Measurements from ENCODE around the gene MRGPRX3. TPM values are rescaled to one million over a fixed set of nuclear protein-coding genes. Genes with fewer than 3 reads are reported as not detected.
A peak's percentile ranks its signal among the peaks of the same experiment; 100 is the strongest.

Gene MRGPRX3

DNA sequence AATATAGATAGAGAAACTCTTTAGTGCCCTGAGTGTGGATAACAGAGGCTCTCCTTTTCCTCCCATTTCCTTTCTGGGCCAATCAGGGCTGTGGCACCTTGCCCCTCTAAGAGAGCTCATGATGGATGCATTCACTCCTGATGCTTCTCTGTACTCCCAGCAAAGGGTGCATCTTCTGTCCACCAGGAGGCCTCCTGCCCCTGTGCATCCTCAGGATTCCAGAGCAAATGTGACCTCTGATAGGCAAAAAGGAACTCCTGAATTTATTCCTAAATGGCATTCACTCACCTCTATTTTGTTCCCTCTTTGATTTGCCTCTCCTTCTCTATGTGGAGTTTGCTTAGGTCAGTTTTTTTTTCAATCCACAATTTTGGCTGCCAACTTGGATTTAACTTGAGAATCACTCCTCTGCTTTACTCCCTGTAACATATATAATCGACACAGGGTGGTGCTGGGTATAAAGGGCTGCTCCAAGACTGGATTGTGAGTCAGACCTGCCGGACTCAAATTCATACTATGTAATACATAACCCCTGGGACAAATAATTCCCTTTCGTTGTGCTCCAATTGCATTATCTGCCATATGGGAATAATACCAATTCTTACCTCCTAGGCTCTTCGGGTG, 39.1 kb downstream of the MRGPRX3 start:
- no CpG with 5 or more reads among the region's 4 CpGs for WGBS (ENCODE audit: extremely low coverage, insufficient coverage, low lambda C conversion rate)
- Histone ChIP-seq H3K56ac (ENCODE audit: low read length) (no peak overlapping the region), H2AK5ac (ENCODE audit: low read length) (no peak overlapping the region), H3K27ac (ENCODE audit: low read depth, low read length) (no peak overlapping the region), H2BK15ac (replicated peaks; ENCODE audit: low read depth) (no peak overlapping the region), H3K79me1 (ENCODE audit: low read length) (no peaks in the 10 kb centered on the region), H3K4me3 (ENCODE audit: low read length) (no peak overlapping the region), H3K4me2 (ENCODE audit: low read length) (no peak overlapping the region), H3K36me3 (ENCODE audit: control insufficient read depth, insufficient read depth, low read length) (no peaks in the 10 kb centered on the region), H3K23ac (ENCODE audit: low read length) (no peak overlapping the region), H4K8ac (ENCODE audit: low read depth, low read length) (no peak overlapping the region), H3K4ac (ENCODE audit: low read depth, low read length) (no peak overlapping the region), H3K18ac (ENCODE audit: low read length) (no peak overlapping the region), H4K5ac (ENCODE audit: low read length) (no peak overlapping the region), H3K4me1 (ENCODE audit: control insufficient read depth, low read depth, low read length) (no peaks in the 10 kb centered on the region), H3K79me2 (ENCODE audit: control insufficient read depth, insufficient read depth, low read length) (no peaks in the 10 kb centered on the region), H2BK120ac (ENCODE audit: low read depth, low read length) (no peak overlapping the region), H2BK5ac (ENCODE audit: low read length) (no peak overlapping the region), H3K27me3 (ENCODE audit: insufficient read depth, low read length, poor library complexity) (no peaks in the 10 kb centered on the region), H3K9ac (ENCODE audit: low read length) (no peak overlapping the region)
- DNase-seq: peak; percentile 64

GRCh38 chr11:18172666-18173065, 40.3 kb downstream of the MRGPRX3 start, which contains the start of gene MRGPRX4:
MRGPRX4 (plus strand) TSS chr11:18172837; CDS start chr11:18173257, 420 bp downstream.
- WGBS (ENCODE audit: extremely low coverage, insufficient coverage, low lambda C conversion rate): no CpG with 5 or more reads among the region's 3 CpGs
- Histone ChIP-seq H3K27ac (ENCODE audit: low read depth, low read length) (no peak within 1 kb of the TSS), H3K23ac (ENCODE audit: low read length) (no peak within 1 kb of the TSS), H2BK15ac (replicated peaks; ENCODE audit: low read depth) (no peak within 1 kb of the TSS), H4K8ac (ENCODE audit: low read depth, low read length) (no peak within 1 kb of the TSS), H3K9ac (ENCODE audit: low read length) (no peak within 1 kb of the TSS), H4K5ac (ENCODE audit: low read length) (no peak within 1 kb of the TSS), H3K4me2 (ENCODE audit: low read length) (no peak within 1 kb of the TSS), H3K4me3 (ENCODE audit: low read length) (no peak within 1 kb of the TSS), H3K27me3 (ENCODE audit: insufficient read depth, low read length, poor library complexity) (no peaks in the 10 kb centered on the region), H3K56ac (ENCODE audit: low read length) (no peak within 1 kb of the TSS), H3K4me1 (ENCODE audit: control insufficient read depth, low read depth, low read length) (no peaks in the 10 kb centered on the region), H3K4ac (ENCODE audit: low read depth, low read length) (no peak within 1 kb of the TSS), H2BK5ac (ENCODE audit: low read length) (no peak within 1 kb of the TSS), H2AK5ac (ENCODE audit: low read length) (no peak within 1 kb of the TSS), H3K79me2 (ENCODE audit: control insufficient read depth, insufficient read depth, low read length) (no peaks in the 10 kb centered on the region), H3K79me1 (ENCODE audit: low read length) (no peaks in the 10 kb centered on the region), H3K36me3 (ENCODE audit: control insufficient read depth, insufficient read depth, low read length) (no peaks in the 10 kb centered on the region), H2BK120ac (ENCODE audit: low read depth, low read length) (no peak within 1 kb of the TSS), H3K18ac (ENCODE audit: low read length) (no peak within 1 kb of the TSS)
- DNase-seq: no peak

- Histone ChIP-seq H3K27me3 (ENCODE audit: insufficient read depth, low read length, poor library complexity) (no peaks in the 10 kb centered on the region), H3K79me1 (ENCODE audit: low read length) (no peaks in the 10 kb centered on the region)
- DNase-seq: no peak
Measured at GRCh38 chr11:18173225-18173866, 41.0 kb downstream of the MRGPRX3 start.

More at GRCh38 chr11:18173225-18173866, 41.0 kb downstream of the MRGPRX3 start:
- no peak overlapping the region for H2BK120ac ChIP-seq (ENCODE audit: low read depth, low read length)
- no peak overlapping the region for H4K5ac ChIP-seq (ENCODE audit: low read length)
- no peaks in the 10 kb centered on the region for H3K79me2 ChIP-seq (ENCODE audit: control insufficient read depth, insufficient read depth, low read length)
- no peak overlapping the region for H3K4me2 ChIP-seq (ENCODE audit: low read length)
- H3K18ac ChIP-seq (ENCODE audit: low read length): no peak overlapping the region
- no peak overlapping the region for H4K8ac ChIP-seq (ENCODE audit: low read depth, low read length)
- no peak overlapping the region for H2BK15ac ChIP-seq (replicated peaks; ENCODE audit: low read depth)
- no peak overlapping the region for H3K4me3 ChIP-seq (ENCODE audit: low read length)
- no peak overlapping the region for H3K9ac ChIP-seq (ENCODE audit: low read length)
- no peak overlapping the region for H2AK5ac ChIP-seq (ENCODE audit: low read length)
- H3K36me3 ChIP-seq (ENCODE audit: control insufficient read depth, insufficient read depth, low read length): no peaks in the 10 kb centered on the region
- no peak overlapping the region for H3K27ac ChIP-seq (ENCODE audit: low read depth, low read length)
- no peaks in the 10 kb centered on the region for H3K4me1 ChIP-seq (ENCODE audit: control insufficient read depth, low read depth, low read length)
- no CpG with 5 or more reads among the region's 28 CpGs for WGBS (ENCODE audit: extremely low coverage, insufficient coverage, low lambda C conversion rate)
- no peak overlapping the region for H3K56ac ChIP-seq (ENCODE audit: low read length)
- H2BK5ac ChIP-seq (ENCODE audit: low read length): no peak overlapping the region
- no peak overlapping the region for H3K23ac ChIP-seq (ENCODE audit: low read length)
- H3K4ac ChIP-seq (ENCODE audit: low read depth, low read length): no peak overlapping the region

Small RNA genes lying within 50 kb of the gene (small RNA-seq; reads per million reads assigned to genes)
- gene HIGD1AP5 (ENCODE audit: insufficient read depth): not detected
